ENCODE measurements around the gene FLT1. TPM values are rescaled to one million over a fixed set of nuclear protein-coding genes. Genes with fewer than 3 reads are reported as not detected.

FLT1 gene
- total RNA-seq, 1 experiment from 2014 or later = not detected

- DNase-seq (ENCODE audit: low read depth) = no peak
These were observed 31.4 kb downstream of the FLT1 start for GRCh38 chr13:28463481-28463880.

GRCh38 chr13:28459911-28460310 lies 35.0 kb downstream of the FLT1 start:
- DNase-seq (ENCODE audit: low read depth) = no peak

DNA sequence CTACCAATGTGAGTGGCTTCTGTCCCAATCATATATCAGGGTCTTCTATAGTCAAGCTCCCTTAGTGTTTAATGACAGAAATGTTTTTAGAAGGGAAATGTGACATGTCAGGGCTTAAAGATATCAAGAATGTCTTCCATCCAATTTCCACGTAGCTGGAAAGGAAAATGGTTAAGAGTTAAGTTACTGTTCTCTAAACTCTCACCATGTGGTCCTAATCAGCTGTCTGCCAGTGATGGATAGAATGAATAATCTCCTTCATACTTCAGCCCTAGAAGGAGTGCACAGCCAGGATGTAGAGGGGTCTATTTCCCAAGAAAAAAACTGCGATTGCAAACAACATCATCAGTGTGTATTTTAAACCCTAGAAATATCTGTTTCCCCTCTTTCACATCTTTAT lies 36.3 kb downstream of the FLT1 start:
- no peak for DNase-seq (ENCODE audit: low read depth)

DNA sequence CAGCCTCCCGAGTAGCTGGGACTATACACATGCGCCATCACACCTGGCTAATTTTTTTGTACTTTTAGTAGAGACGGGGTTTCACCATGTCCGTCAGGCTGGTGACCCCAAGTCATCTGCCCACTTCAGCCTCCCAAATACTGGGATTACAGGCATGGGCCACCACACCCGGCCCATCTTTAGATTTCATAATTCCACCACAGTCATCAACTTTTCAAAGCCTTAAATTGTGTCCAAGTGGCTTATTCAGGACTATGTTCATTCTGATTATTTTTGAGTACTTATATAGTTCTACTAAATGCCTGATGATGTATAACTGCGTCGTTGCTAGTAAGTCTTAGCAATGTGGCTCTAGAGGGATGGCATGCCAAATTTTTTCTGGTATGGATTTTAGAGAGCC lies 36.9 kb downstream of the FLT1 start:
- DNase-seq (ENCODE audit: low read depth) = no peak

GRCh38 chr13:28457521-28457920 lies 37.4 kb downstream of the FLT1 start:
- no peak for DNase-seq (ENCODE audit: low read depth)

- no peak for DNase-seq (ENCODE audit: low read depth)
These were observed 39.2 kb downstream of the FLT1 start for GRCh38 chr13:28455580-28456194.

GRCh38 chr13:28452755-28453154 lies 42.2 kb downstream of the FLT1 start:
- no peak for DNase-seq (ENCODE audit: low read depth)

DNA sequence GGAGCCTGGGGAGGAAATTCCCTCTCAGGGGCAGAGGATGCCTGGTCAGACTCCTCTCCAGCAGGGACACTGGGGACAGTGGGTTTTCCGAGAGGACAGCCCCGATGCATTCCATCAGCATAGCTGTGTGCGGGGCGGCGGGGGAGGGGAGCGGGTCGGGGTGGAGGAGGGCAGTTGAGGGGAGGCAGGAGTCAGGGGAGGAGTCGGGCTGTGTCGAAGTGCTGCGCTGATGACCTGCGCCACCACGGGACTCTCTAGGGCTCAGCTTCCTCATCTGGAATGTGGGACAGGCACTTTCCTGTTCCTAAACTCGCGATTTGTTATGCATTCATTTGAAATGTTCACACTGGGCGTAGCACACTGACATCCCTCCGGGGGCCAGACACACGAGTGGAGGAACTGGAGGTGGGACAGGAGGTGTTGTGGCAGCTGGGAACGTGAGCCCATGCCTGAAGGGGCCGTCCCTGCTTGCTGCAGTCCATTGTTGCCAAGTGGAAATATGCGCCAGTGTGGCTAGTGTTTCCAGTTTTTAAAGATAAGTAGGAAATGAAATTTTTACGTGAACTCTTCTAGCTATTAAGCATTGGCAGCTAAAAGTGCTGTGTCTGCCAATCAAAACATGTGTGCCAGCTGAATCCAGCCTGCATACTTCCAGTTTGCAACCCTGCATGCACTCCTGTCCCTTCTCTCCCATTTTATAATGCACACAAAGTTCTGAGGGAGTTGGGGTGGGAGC lies 43.3 kb downstream of the FLT1 start:
- no peak for DNase-seq (ENCODE audit: low read depth)

DNA sequence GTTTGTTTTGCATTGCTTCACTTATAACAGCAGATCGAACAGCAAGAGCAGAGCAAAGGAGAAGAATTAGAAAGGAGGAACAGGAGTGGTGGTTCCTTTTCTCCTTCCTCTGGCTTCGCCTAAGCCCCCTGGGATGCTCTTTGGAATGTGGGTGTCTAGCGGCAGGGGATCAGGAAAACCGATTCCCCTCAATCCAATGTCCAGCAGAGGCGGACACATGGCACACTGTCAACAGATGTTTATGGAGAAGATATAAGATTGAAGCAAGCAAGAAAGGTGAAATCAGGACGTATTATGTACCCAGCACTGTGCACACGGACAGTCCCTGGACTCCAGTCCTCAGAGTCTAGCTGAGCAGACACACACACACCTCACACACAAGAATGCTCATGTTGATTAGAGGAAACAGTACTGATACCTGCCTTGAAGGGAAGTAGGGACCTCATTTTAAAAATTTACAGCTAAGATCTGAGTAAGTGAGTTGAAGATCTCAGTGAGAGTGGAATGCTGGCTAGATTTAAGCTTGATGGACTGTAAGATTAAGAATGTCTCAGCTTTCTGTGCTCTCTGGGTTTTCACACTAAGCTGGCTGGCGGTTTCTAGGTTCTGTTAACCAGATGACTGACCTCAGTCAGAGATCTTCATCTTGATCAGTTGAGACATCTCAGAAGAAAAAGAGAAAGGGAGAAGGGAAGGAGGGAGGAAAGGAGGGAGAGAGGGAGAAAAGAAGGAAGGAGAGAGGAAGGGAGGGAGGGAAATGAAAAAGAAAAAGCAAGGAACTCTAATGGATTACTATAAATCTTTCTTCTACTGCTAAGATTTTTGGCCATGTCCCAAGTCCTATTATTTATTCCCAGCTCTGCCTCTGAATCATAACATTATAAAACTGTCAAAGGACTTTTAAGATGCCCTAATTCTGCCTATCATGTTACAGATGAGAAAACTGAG lies 44.8 kb downstream of the FLT1 start:
- no peak for DNase-seq (ENCODE audit: low read depth)

- DNase-seq (ENCODE audit: low read depth) = no peak
These were observed 46.1 kb downstream of the FLT1 start for GRCh38 chr13:28448651-28449358.

DNA sequence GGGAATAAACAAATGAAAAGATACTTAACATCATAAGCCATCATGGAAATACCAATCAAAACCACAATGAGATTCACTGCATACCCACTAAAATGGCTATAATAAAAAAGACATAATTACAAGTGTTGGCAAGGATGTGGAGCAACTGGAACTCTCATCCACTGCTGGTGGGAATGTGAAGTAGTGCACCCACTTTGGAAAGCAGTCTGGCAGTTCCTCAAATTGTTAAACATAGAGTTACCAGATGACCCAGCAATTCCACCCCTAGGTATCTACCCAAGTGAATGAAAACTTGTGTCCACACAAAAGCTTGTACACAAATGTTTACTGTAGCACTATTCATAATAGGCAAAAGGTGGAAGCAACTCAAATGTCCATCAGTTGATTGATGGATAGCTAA lies 46.9 kb downstream of the FLT1 start:
- DNase-seq (ENCODE audit: low read depth) = no peak

GRCh38 chr13:28447206-28447605 lies 47.7 kb downstream of the FLT1 start:
- no peak for DNase-seq (ENCODE audit: low read depth)

DNA sequence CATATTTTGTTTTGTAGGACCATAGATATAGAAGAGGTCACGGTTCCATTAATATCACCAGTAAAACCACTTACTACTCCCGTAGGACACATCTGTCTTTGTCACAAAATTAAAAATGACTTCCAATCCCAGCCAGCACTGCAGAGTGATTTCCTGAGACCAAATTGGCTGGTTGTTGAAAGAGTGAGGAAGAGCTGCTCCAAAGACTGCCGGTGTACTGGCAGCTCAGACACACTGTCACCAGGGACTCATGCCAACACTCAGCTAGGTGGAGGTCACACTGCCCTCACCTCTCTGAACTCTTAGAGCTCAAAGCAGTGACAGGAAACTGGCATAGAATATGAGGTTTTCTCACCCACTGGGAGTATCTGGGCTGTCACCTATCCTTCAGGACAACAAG lies 52.1 kb downstream of the FLT1 start:
- no peak for DNase-seq (ENCODE audit: low read depth)

- no peak for DNase-seq (ENCODE audit: low read depth)
These were observed 53.4 kb downstream of the FLT1 start for GRCh38 chr13:28441529-28441928.

GRCh38 chr13:28440774-28441504 lies 54.0 kb downstream of the FLT1 start:
- DNase-seq (ENCODE audit: low read depth) = no peak

- DNase-seq (ENCODE audit: low read depth) = no peak
These were observed 56.2 kb downstream of the FLT1 start for GRCh38 chr13:28438598-28439334.

- DNase-seq (ENCODE audit: low read depth) = no peak
These were observed 56.9 kb downstream of the FLT1 start for GRCh38 chr13:28438067-28438466.

GRCh38 chr13:28435917-28436316 lies 59.0 kb downstream of the FLT1 start:
- DNase-seq (ENCODE audit: low read depth) = no peak

GRCh38 chr13:28434926-28435325 lies 60.0 kb downstream of the FLT1 start:
- no peak for DNase-seq (ENCODE audit: low read depth)

DNA sequence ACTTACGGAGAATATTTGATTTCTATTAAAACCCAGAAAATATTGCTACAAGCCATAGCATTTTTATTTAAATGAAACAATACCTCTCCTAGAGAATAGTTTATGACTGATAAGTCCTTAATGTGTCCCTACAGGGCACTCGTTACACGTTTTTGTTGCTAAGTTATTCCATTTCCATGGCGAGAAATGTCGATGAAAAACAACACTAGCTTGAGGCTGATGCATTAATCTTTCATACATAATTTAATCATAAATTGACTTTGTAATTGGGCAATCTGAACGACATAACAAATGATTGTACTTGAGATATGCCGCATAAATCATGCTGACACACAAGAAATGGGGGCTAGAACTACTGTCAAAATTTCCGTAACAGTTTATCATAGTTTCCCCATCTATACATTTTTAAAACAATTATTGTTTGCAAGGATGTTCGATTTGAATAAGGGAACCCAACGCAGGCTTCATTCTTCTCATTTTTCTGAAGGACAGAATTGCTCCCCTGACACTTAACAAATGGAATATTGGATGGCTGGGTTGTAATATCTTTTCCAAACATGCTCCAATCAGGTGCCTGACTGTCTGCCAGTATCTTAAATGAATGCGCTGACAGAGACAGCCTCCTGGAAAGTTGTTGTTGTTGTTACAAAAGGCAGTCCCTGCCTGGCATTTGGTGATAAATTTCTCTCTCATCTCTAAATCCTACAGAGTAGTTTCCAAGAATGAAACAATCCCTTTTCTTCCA lies 61.9 kb downstream of the FLT1 start:
- no peak for DNase-seq (ENCODE audit: low read depth)
